Left lung (tissue), 10 donors: Measurements from ENCODE around the gene GPI. TPM values are rescaled to one million over a fixed set of nuclear protein-coding genes. Genes with fewer than 3 reads are reported as not detected.

Source experiments
- ATAC-seq: fragments of 200-7000 bp; cut with Tn5 transposase; one replicate; pipeline ENCODE4 v1.9.1; 2020; ENCODE audit warnings: moderate library complexity
- DNase-seq, 4 donors: peaks; one replicate each; pipeline ENCODE4 v3.0.0-alpha.2; 2013 to 2020
- H3K27ac ChIP-seq, 2 donors: fragments of 200-600 bp; sonication (generic) in 1 of 2; one replicate each; pipeline versions ENCODE4 v1.5.0 to v1.8.0; 2020 to 2021
- H3K27me3 ChIP-seq, 2 donors: fragments of 200-600 bp; sonication (generic) in 1 of 2; one replicate each; pipeline versions ENCODE4 v1.5.0 to v1.8.0; 2020 to 2021
- H3K36me3 ChIP-seq, 2 donors: fragments of 200-600 bp; sonication (generic) in 1 of 2; one replicate each; pipeline versions ENCODE4 v1.5.0 to v1.8.0; 2020 to 2021
- H3K4me1 ChIP-seq, 2 donors: fragments of 200-600 bp; one replicate each; pipeline ENCODE4 v1.8.0; 2021
- H3K4me3 ChIP-seq, 2 donors: fragments of 200-600 bp; sonication (generic) in 1 of 2; one replicate each; pipeline versions ENCODE4 v1.5.0 to v1.8.0; 2020 to 2021; ENCODE audit warnings: mild to moderate bottlenecking in 1 of 2
- H3K9me3 ChIP-seq, 2 donors: fragments of 200-600 bp; sonication (generic) in 1 of 2; one replicate each; pipeline versions ENCODE4 v1.5.0 to v1.8.0; 2020 to 2021
- intact Hi-C, 2 donors: fragments of 100-400 bp; cut with DNase I; formaldehyde crosslinking; loops; one replicate each; pipeline versions ENCODE4 v1.11.2 to v1.14.2; 2022
- polyA plus RNA-seq, 6 donors: library from polyadenylated mRNA; unstranded; fragments of 120-200 nt; gene quantifications; one replicate each; pipeline ENCODE4 v1.2.1, GENCODE V29; 2013; ENCODE audit not compliant: insufficient read length in 6 of 6
- total RNA-seq, 2 donors: library from RNA; stranded (reverse); fragmentation: NEBNext Ultra II Directional; extraction: Animal tissue kit (Norgen Biotek cat#: 25700); gene quantifications; one replicate each; pipeline ENCODE4 v1.2.1, GENCODE V29; 2021
- TF ChIP-seq, protein P1 (sequence below), 2 donors: fragments of 200-600 bp; sonication (generic) in 1 of 2; IDR thresholded peaks; one replicate each; pipeline versions ENCODE4 v1.5.0 to v1.8.0; 2021; ENCODE audit warnings: antibody characterized with exemption in 2 of 2
- donor health status: DM: no; HTN: yes; CAD: no.
- donor health status: DM: no; HTN: no; CAD: no.

GPI gene
- total and polyA plus RNA-seq, 8 donors = 99.2 to 248 (median 108) TPM

DNA sequence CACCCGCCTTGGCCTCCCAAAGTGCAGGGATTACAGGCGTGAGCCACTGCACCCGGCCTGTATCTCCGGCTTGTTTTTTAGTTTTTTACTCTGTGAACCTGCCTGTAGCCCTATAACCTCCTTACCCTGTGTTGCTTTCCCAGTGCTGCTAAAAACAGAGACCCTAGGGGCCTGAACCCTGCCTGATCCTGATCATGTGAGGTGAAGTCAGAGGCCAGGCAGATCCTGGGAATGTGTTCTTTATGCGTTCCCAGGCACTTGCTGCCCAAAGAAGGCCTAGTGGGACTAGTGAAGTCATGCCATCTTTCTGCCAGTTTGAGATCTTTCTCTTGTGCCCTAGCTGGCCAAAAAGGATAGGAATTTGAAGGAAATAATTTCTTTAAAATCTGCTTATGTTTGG is 67.8 kb downstream of the GPI start:
- DNase-seq = peak in 1 of 4 donors; percentile 12
- Histone ChIP-seq H3K9me3 (no peaks in the 10 kb centered on the region), H3K27ac (no peak overlapping the region), H3K4me1 (peaks cover 14 to 29% of the 10 kb centered on the region in 2 donors), H3K4me3 (no peak overlapping the region), H3K27me3 (no peaks in the 10 kb centered on the region), H3K36me3 (peaks cover 5 to 57% of the 10 kb centered on the region in 2 donors)
- no peak for ATAC-seq
- intact Hi-C loops = no loop called here
- TF ChIP-seq, protein P1, sequence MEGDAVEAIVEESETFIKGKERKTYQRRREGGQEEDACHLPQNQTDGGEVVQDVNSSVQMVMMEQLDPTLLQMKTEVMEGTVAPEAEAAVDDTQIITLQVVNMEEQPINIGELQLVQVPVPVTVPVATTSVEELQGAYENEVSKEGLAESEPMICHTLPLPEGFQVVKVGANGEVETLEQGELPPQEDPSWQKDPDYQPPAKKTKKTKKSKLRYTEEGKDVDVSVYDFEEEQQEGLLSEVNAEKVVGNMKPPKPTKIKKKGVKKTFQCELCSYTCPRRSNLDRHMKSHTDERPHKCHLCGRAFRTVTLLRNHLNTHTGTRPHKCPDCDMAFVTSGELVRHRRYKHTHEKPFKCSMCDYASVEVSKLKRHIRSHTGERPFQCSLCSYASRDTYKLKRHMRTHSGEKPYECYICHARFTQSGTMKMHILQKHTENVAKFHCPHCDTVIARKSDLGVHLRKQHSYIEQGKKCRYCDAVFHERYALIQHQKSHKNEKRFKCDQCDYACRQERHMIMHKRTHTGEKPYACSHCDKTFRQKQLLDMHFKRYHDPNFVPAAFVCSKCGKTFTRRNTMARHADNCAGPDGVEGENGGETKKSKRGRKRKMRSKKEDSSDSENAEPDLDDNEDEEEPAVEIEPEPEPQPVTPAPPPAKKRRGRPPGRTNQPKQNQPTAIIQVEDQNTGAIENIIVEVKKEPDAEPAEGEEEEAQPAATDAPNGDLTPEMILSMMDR (IDR thresholded peaks at IDR 0.05) = no peak

DNA sequence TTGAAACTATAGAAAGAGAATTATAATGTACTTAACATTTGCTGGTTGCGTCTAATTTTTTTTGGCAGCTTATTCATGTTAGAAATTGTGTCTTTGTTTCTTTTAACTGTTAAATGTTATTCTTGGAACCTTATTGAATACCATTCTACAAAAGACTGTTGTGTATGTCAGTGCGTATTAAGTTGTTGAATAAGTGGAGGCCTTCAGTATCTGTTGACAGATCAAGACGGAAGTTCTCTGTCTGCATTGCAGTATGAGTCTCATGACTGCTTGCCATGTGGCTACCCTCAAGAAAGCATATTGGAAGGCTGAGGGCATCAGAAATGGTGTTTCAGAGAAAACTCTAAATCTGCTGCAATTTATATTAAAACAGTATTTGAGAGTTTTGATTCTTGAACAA is 71.7 kb downstream of the GPI start:
- Histone ChIP-seq H3K27ac (no peak overlapping the region), H3K36me3 (peaks cover 5 to 96% of the 10 kb centered on the region in 2 donors), H3K27me3 (no peaks in the 10 kb centered on the region), H3K4me1 (no peaks in the 10 kb centered on the region), H3K4me3 (no peak overlapping the region), H3K9me3 (no peaks in the 10 kb centered on the region)
- TF ChIP-seq, protein P1 (IDR thresholded peaks at IDR 0.05) = no peak
- intact Hi-C loops = no loop called here
- ATAC-seq = no peak
- DNase-seq = no peak

DNA sequence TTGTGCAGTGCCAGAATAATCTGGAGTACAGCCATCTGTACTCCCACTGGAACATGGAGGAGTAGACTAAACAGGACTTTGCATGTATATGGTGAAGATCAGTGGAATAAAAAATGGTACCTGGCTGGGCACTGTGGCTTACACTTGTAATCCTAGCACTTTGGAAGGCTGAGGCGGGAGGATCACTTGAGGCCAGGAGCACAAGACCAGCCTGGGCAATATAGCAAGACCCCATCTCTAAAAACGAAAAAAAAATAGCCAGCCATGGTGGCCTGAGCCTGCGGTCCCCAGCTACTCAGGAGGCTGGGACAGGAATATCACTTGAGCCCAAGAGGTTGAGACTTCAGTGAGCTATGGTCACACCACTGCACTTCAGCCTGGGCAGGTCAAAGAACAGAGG is 83.2 kb downstream of the GPI start:
- Histone ChIP-seq H3K36me3 (peaks cover 0 to 100% of the 10 kb centered on the region in 2 donors), H3K27me3 (no peaks in the 10 kb centered on the region), H3K9me3 (no peaks in the 10 kb centered on the region), H3K4me3 (no peak overlapping the region), H3K4me1 (no peaks in the 10 kb centered on the region), H3K27ac (no peak overlapping the region)
- intact Hi-C loops = no loop called here
- no peak for ATAC-seq
- TF ChIP-seq, protein P1 (IDR thresholded peaks at IDR 0.05) = no peak
- no peak for DNase-seq

Other genes starting within 250 kb of the GPI start
- gene LSM14A, start 192.7 kb upstream of the GPI start, total RNA-seq = 100 to 1,000 TPM in 1 of 2 donors, 10 to 100 TPM in 1; 88.0 to 108 TPM
- gene LSM14A, start 192.7 kb upstream of the GPI start, polyA plus RNA-seq = 100 to 1,000 TPM; 133 to 176 (median 162) TPM
- gene GARRE1, start 110.6 kb upstream of the GPI start, total RNA-seq = 10 to 100 TPM; 26.2 to 26.7 TPM
- 10 to 100 TPM; 35.8 to 45.2 (median 37.1) TPM for gene GARRE1, start 110.6 kb upstream of the GPI start, polyA plus RNA-seq
- gene PDCD2L, start 39.2 kb downstream of the GPI start, total RNA-seq = 10 to 100 TPM in 1 of 2 donors, 1 to 10 TPM in 1; 5.0 to 11.4 TPM
- gene PDCD2L, start 39.2 kb downstream of the GPI start, polyA plus RNA-seq = 10 to 100 TPM; 10.9 to 14.7 (median 12.9) TPM
- 10 to 100 TPM; 61.1 to 69.1 TPM for gene UBA2, start 63.2 kb downstream of the GPI start, total RNA-seq
- gene UBA2, start 63.2 kb downstream of the GPI start, polyA plus RNA-seq = 100 to 1,000 TPM; 152 to 171 (median 159) TPM
- gene WTIP, start 116.6 kb downstream of the GPI start, total RNA-seq = 10 to 100 TPM; 19.1 to 39.3 TPM
- gene WTIP, start 116.6 kb downstream of the GPI start, polyA plus RNA-seq = 10 to 100 TPM; 22.9 to 34.2 (median 26.1) TPM